H1 (cell line): ENCODE measurements around the gene MEF2C.

Experiments used
- ATF2 ChIP-seq: IDR thresholded peaks from 2 replicates; pipeline ENCODE4 v1.6.1; 2012; ENCODE audit warnings: low read length, inconsistent platforms
- CHD1 ChIP-seq: IDR thresholded peaks from 2 replicates; pipeline ENCODE4 v1.6.1; 2012; ENCODE audit warnings: low read depth, low read length, improper control_type of control experiment
- CHD2 ChIP-seq: IDR thresholded peaks from 2 replicates; pipeline ENCODE4 v1.6.1; 2012; ENCODE audit warnings: low read length, improper control_type of control experiment
- CREB1 ChIP-seq: IDR thresholded peaks from 2 replicates; pipeline ENCODE4 v1.6.1; 2012; ENCODE audit warnings: inconsistent platforms
- CTCF ChIP-seq, 3 experiments: IDR thresholded peaks; 1 replicate in 2 of 3; 2 replicates in 1 of 3; pipeline versions ENCODE4 v1.5.1 to v1.6.1; 2011; ENCODE audit warnings: low read length in 3 of 3, mild to moderate bottlenecking in 3 of 3, inconsistent platforms in 2 of 3, low read depth in 1 of 3, moderate library complexity in 1 of 3; ENCODE audit not compliant: insufficient read depth in 1 of 3; ENCODE audit errors: control extremely low read depth in 1 of 3
- EP300 ChIP-seq, 2 experiments: IDR thresholded peaks; 1 replicate in 1 of 2; 2 replicates in 1 of 2; pipeline ENCODE4 v1.6.1; 2011 to 2012; ENCODE audit warnings: low read depth in 2 of 2, low read length in 2 of 2, mild to moderate bottlenecking in 2 of 2, borderline replicate concordance in 1 of 2, inconsistent platforms in 1 of 2, moderate library complexity in 1 of 2
- EZH2 ChIP-seq: fragments of 200-600 bp; sonication (generic); IDR thresholded peaks from 2 replicates; pipeline ENCODE4 v1.7.1; 2012; ENCODE audit warnings: low read depth, mild to moderate bottlenecking, moderate library complexity, low read length, inconsistent platforms; ENCODE audit not compliant: severe bottlenecking
- POLR2A ChIP-seq, 2 experiments: IDR thresholded peaks; 1 replicate in 1 of 2; 2 replicates in 1 of 2; pipeline ENCODE4 v1.6.1; 2011; ENCODE audit warnings: low read depth in 2 of 2, low read length in 2 of 2, mild to moderate bottlenecking in 2 of 2; ENCODE audit errors: control extremely low read depth in 1 of 2
- RFX5 ChIP-seq: IDR thresholded peaks from 2 replicates; pipeline ENCODE4 v1.6.1; 2011; ENCODE audit warnings: low read depth, low read length, improper control_type of control experiment, borderline replicate concordance
- SIN3A ChIP-seq, 2 experiments: IDR thresholded peaks in 1 of 2; conservative IDR thresholded peaks in 1 of 2; 2 replicates each; pipeline ENCODE4 v1.6.1; 2011 to 2012; ENCODE audit warnings: low read length in 2 of 2, improper control_type of control experiment in 1 of 2, low read depth in 1 of 2, mild to moderate bottlenecking in 1 of 2
- SRF ChIP-seq: IDR thresholded peaks from 2 replicates; pipeline ENCODE4 v1.6.1; 2011; ENCODE audit warnings: mild to moderate bottlenecking, low read depth, low read length, moderate library complexity
- TAF1 ChIP-seq: IDR thresholded peaks from 2 replicates; pipeline ENCODE4 v1.6.1; 2011; ENCODE audit warnings: mild to moderate bottlenecking, low read depth, low read length

- no peak for TF ChIP-seq POLR2A (IDR thresholded peaks at IDR 0.05; ENCODE audit: control extremely low read depth in 1 of 2, low read depth in 2 of 2, low read length in 2 of 2)
- no peak for TF ChIP-seq SIN3A (conservative IDR thresholded peaks at IDR 0.05 in 1 of 2, IDR thresholded peaks at IDR 0.05 in 1 of 2; ENCODE audit: low read depth in 1 of 2, low read length in 2 of 2)
- no peak for TF ChIP-seq EZH2
- TF ChIP-seq EP300 (IDR thresholded peaks at IDR 0.05; ENCODE audit: borderline replicate concordance in 1 of 2, low read depth in 2 of 2, low read length in 2 of 2) = no peak
- no peak for TF ChIP-seq CTCF (IDR thresholded peaks at IDR 0.05; ENCODE audit: control extremely low read depth in 1 of 3, insufficient read depth in 1 of 3, low read depth in 1 of 3, low read length in 3 of 3)
- TF ChIP-seq TAF1 = no peak
- TF ChIP-seq CHD1 = no peak
- TF ChIP-seq ATF2 = no peak
- TF ChIP-seq CREB1 = no peak
- TF ChIP-seq SRF = no peak
- TF ChIP-seq CHD2 = no peak
- TF ChIP-seq RFX5 = no peak
Observed at GRCh38 chr5:88786789-88787188, 96.2 kb downstream of the MEF2C start.
